NCI-H2171 treated with DMSO at 0.1 percent for 48 hours (cell line): ENCODE results near the gene CFDP1.

Experiments used
- DNase-seq: peaks from one replicate; lab custom pipeline; 2025; lab: John Stamatoyannopoulos, UW

CFDP1 gene

GRCh38 chr16:75432828-75433731, at the start of gene CFDP1:
TSS of gene CFDP1 (minus strand) at chr16:75433503. CDS start at chr16:75433352, 151 bp downstream.
- DNase-seq = peak; percentile 95

DNA sequence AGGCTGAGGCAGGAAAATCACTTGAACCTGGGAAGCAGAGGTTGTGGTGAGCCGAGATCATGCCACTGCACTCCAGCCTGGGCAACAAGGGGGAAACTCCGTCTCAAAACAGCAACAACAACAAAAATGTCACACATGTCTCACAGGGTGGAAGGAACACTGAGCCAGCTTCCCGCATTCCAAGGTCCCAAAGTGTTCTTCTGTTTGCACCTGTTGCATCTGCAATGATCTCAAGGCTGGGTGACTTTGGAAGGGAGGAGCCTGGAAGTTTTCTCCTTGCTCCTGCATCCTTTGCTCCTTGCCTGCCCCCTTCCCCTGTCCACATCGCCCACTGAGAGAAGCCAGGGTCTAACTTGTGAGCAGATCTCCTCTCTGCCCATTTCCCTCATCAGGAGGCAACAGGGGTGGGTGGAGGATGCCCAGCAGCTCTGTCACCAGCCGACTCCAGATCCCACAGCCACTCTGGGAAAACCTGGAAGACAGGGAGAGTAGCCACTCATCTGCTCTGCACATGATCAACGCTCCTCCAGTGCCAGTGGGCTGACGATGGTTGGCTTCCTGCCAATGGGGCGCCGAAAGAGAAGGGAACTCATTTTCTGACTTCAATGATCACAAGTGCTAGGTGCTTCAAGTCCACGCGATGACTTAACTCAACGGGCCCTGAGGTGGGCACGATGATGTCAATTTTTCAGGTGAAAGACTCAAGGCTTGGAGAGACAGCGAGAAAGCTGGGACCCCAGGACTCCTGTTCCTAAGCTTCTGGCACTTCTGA, 49.3 kb upstream of the CFDP1 start:
- peak; percentile 14 for DNase-seq

- DNase-seq = no peak
Measured at GRCh38 chr16:75481475-75481874, 48.2 kb upstream of the CFDP1 start.

DNA sequence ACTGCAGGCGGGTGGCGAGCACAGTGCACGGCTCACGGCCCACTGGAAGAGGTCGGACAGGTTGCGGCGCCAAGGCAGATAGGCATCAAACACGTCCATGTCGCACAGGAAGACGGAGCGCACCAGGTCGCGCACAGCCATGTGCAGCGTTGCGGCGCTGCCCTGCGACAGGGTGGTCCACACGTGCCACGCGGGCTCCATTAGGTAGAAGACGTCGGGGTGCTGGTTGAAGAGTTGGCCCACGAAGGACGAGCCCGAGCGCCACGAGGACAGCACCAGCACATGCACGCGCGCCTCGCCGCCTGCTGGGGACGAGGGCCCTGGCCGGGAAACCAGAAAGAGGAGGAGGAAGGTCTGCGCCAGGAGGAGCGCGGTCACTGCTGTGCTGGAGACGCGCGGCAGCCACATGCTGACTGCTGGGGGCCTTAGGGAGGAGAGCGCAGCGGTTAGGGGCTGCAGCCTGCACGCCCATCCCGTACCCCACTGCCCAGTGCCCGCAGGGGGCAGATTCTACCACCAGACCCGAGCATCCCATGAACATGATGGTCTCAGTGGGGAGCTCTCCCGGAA, 46.2 kb upstream of the CFDP1 start:
- DNase-seq = no peak

DNA sequence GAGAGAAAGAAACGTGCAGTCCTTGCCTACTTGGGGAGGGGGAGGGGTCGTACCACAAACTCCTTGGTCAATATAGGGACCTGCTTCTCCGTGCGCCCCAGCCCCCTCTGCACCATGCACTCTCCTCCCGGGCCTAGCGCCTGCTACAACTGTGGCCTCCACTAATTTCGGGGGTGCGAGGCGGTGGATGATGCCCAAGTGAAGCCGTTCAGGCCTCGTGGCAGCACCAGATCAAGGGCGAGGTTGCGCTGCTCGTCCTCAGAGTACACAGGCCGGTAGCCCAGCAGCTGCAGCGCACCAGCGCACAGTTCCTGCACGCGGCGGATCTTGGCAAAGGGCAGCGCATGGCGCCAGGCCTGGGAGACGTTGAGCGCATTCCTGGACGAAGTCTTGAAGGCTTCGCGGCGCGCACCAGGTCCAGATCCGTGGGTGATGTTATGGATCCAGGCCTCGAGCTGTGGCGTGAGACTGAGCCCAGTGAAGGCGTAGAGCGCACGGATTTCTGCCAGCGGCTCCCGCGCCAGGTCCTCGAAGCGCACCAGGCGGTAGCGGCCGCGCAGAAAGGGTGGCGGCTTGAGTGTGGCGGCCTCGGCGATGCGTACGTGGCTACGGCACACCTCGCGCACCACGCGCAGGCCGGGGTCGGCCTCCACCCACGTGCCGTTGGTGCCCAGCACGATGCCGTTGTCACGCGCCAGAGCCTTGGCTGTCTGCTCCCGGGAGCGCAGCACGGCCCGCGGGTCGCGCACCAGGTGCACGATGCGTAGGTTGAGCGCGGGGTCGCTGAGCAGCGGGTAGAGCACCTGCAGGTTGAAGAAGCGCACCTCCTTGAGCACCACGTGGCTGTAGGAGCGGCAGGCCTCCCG, 45.4 kb upstream of the CFDP1 start:
- no peak for DNase-seq

GRCh38 chr16:75477680-75478473, 44.6 kb upstream of the CFDP1 start:
- DNase-seq = peak; percentile 37

DNA sequence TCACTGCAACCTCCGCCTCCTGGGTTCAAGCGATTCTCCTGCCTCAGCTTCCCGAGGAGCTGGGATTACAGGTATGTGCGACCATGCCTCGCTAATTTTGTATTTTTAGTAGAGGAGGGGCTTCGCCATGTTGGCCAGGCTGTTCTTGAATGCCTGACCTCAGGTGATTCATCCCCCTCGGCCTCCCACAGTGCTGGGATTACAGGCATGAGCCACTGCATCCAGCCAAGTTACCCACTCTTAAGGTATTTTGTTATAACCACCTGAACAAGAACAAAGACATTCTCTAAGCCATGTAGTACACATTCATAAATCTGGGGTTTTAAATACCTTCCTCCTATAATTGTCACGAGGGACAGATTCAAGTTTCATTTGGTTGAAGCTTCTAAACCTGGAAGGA, 43.5 kb upstream of the CFDP1 start:
- DNase-seq = no peak

DNA sequence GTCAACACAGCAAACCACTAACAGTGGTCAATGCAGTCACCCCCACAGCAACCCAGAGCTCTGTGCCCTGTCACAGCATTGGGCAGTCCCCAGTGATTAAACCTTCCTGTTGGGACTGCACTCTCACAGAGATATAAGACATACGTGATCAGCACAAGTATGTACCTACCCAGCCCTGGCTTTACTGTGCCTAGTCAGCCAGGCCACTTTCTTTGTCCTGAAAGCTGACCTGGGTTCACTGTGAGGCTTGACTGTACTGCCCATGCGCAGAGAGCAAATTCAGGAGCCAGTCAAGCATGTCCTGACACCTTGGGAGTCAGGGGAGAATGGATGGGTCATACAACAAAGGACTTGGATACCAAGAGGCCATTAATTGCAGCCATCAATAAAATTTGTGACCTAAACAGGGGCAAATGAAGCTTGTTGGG, 42.1 kb upstream of the CFDP1 start:
- no peak for DNase-seq

- no peak for DNase-seq
Measured at GRCh38 chr16:75472908-75473877, 39.9 kb upstream of the CFDP1 start.

GRCh38 chr16:75471723-75472633, 38.7 kb upstream of the CFDP1 start:
- peak; percentile 67 for DNase-seq

GRCh38 chr16:75466760-75467159, 33.5 kb upstream of the CFDP1 start:
- DNase-seq = no peak

GRCh38 chr16:75464122-75464918, 31.0 kb upstream of the CFDP1 start, which contains the start of gene TMEM170A:
TSS of gene TMEM170A (minus strand) at chr16:75464689. CDS start at chr16:75464600, 89 bp downstream.
- peak; percentile 97 for DNase-seq

GRCh38 chr16:75463389-75464121, 30.3 kb upstream of the CFDP1 start:
- DNase-seq = peak; percentile 43

DNA sequence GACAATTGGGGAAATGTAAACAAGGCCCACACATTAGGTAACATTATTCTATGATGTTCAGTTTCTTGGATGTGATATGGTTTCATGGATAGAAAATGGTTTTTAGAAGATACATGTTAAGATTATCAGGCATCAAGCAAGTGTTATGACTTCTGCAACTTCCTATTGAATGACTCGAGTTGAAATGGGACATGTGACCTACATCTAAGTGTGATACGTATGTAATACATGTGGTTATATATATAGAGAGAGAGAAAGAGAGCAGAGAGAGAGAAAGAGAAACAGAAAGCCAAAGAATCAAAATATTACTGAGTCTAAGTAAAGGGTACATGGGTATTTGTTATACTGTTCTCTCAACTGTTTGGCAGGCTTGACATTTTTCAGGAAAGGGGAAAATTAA, 29.5 kb upstream of the CFDP1 start:
- no peak for DNase-seq

DNA sequence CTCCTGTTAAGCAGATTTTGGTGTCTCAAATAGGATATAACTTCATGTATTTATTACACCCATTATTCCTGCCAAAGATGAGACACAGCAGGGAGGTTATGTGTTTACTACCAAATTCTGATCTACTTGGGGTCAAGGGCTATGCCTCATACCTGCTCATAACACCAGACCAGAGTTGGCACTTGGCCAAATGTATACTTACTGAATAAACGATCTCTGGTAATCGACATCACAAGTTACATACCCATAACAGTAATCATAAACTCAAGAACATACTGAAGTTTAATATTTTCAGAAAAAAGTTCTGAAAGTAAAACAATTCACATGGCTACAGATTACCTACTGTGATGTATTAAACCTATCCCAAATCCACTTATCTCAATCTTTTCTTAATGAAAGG, 28.3 kb upstream of the CFDP1 start:
- no peak for DNase-seq

GRCh38 chr16:75460446-75460845, 27.1 kb upstream of the CFDP1 start:
- no peak for DNase-seq

DNA sequence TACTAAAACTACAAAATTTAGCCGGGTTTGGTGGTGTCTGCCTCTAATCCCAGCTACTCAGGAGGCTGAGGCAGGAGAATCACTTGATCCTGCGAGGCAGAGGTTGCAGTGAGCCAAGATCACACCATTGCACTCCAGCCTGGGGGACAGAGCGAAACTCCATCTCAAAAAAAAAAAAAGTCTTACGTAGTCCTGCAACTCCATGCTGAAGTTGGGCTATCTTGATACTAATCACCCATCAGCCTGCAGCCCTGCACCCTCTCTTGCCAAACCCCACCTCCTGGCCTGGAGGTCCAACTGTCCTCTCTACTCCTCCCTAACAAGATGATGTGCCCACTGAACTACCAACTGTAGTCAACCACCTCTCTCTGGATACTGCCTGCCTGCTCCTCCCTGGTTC, 26.4 kb upstream of the CFDP1 start:
- DNase-seq = no peak
